ENCODE data around the gene GBP3.
A peak's percentile ranks its signal among the peaks of the same experiment; 100 is the strongest.
"Not testable (repeated sequence)": the region's sequence is repeated elsewhere in the genome, so short reads cannot be mapped to it uniquely, and the experiment has no call there.

Gene GBP3

DNA sequence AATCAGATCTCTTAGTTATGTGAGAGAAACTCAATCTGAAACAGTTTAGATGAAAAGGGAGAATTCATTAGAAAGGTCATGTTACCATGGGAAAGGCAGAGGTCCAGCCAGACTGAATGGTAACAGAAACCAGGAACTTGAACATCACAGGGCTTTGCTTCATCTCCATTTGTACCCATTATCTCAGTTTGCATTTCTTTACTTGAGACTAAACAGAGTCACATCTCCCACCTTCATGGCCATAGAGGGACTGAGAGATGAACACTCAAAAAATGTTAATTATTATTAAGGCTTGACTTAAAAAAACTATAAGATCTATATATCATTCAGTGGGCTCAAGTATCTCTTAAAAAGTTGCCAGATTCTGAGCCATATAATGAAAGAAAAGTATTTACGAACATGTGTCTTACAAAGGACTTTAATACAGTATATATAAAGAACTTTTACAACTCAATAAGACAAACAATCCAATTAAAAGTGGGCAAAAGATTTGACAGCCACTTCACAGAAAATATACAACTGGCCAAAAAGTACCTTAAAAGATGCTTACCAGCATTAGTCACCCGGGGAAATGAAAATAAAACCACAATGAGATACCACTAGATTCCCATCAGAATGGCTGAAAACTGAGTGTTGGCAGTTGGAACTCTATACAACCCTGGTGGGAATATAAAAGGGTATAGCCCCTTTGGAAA is 43.5 kb downstream of the GBP3 start:
- DNase-seq (ENCODE audit: low spot score) = no peak

DNA sequence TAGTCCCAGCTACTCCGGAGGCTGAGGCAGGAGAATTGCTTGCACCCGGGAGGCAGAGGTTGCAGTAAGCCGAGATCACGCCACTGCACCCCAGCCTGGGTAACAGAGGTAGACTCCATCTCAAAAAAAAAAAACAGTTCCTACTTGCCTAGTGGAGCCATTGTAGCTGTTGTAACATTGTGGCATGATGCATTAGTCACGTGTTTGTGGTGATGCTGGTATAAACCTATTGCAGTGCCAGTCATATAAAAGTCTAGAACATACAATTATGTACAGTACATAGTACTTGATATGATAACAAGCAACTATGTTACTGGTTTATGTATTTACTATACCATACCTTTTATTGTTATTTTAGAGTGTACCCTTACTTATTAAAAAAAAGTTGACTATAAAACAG is 46.4 kb downstream of the GBP3 start:
- no peak for DNase-seq (ENCODE audit: low spot score)

DNA sequence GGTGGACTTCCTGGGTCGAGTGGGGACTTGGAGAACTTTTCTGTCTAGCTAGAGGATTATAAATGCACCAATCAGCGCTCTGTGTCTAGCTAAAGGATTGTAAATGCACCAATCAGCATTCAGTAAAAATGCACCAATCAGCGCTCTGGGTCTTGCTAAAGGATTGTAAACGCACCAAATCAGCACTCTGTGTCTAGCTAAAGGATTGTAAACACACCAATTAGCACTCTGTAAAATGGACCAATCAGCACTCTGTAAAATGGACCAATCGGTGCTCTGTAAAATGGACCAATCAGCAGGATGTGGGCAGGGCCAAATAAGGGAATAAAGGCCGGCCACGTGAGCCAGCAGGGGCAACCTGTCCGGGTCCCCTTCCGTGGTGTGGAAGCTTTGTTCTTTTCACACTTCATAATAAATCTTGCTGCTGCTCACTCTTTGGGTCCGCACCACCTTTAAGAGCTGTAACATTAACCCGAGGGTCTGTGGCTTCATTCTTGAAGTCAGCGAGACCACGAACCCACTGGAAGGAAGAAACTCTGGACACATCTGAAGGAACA is 48.0 kb downstream of the GBP3 start:
- not testable (repeated sequence) for DNase-seq (ENCODE audit: low spot score)

DNA sequence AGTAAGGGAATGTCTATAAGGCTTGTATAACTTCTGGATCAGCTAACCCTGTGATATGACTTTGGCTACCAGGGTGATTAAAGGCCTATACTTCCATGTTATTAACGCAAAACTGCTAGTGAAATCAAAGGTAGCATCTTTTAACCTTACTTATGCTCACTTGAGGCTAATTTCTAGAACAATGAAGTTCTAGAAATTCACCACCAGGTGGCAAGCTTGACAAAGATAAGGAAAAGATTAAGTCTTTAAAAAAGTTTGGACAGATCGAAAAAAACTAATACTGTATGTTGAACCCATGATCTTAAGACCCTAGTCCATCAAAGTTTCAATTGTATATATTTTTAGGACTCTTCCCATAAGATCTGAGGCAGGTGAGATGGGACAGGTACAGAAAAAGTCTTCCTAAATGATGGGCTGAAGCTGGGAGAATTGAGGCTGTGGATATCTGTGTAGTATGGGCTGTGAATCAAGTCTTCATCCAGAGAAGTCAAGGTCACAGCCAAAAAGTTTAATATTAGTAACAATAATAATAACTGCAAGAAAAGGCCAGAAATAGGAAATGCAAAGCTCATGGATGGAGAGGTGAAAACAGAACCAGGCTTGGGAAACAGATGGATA is 49.0 kb downstream of the GBP3 start:
- peak; percentile 22 for DNase-seq (ENCODE audit: low spot score)

DNA sequence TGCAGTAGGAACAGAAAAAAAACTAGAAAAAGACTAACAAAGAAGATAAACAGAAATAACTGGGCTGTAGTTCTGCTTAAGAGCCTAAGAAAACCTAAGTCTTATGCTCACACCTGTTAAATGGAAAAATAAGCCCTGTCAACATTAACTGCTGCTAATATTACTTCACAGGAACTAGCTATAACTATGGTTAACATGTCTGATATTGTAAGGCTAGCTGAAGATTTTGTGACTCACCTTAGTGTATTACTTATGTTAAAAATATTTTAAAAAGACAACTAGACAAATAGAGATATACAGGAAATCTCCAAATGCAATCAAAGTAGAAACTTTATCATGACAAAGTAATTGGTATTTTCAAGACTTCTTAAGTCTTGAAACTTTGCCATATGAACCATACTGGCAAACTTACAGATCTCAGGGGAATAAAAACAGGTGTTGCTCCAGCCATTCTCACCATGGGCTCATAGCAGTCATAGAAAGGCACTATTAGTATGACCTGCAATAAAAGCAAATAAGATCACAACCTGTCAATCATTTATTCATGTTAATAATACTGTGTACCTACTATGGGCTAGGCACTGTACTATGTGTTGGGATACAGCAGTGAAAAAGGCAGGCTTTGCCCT is 60.9 kb downstream of the GBP3 start:
- no peak for DNase-seq (ENCODE audit: low spot score)

GRCh38 chr1:88961081-88961480 is 61.6 kb downstream of the GBP3 start:
- DNase-seq (ENCODE audit: low spot score) = no peak
